Peyer's patch (tissue), 4 donors: ENCODE measurements around the gene MAPK14. TPM values are rescaled to one million over a fixed set of nuclear protein-coding genes. Genes with fewer than 3 reads are reported as not detected.

Experiments
- DNase-seq, 3 donors: peaks; one replicate each; pipeline ENCODE4 v3.0.0-alpha.2; 2017 to 2019
- H3K27ac ChIP-seq, 4 donors: fragments of 200-600 bp; sonication (generic); one replicate each; pipeline ENCODE4 v1.5.1; 2016 to 2019
- H3K27me3 ChIP-seq, 2 donors: fragments of 200-600 bp; sonication (generic); one replicate each; pipeline ENCODE4 v1.5.1; 2019
- H3K36me3 ChIP-seq, 3 donors: fragments of 200-600 bp; sonication (generic); one replicate each; pipeline ENCODE4 v1.5.1; 2016 to 2019
- H3K4me1 ChIP-seq, 4 donors: fragments of 200-600 bp; sonication (generic); one replicate each; pipeline ENCODE4 v1.5.1; 2016 to 2019
- H3K4me3 ChIP-seq, 4 donors: fragments of 200-600 bp; sonication (generic); 1 replicate in 3 of 4; 2 replicates in 1 of 4; pipeline ENCODE4 v1.5.1; 2016 to 2019; ENCODE audit warnings: mild to moderate bottlenecking in 1 of 4
- H3K9me3 ChIP-seq, 4 donors: fragments of 200-600 bp; sonication (generic); one replicate each; pipeline ENCODE4 v1.5.1; 2016 to 2019; ENCODE audit warnings: mild to moderate bottlenecking in 1 of 4
- POLR2A ChIP-seq, 2 donors: fragments of 450-650 bp; IDR thresholded peaks; one replicate each; pipeline ENCODE4 v1.5.1; 2017; ENCODE audit warnings: antibody characterized with exemption in 2 of 2, mild to moderate bottlenecking in 2 of 2, moderate library complexity in 2 of 2
- total RNA-seq, 4 donors: library from RNA; depleted of rRNA; stranded (reverse); fragments of >200 nt; gene quantifications; one replicate each; pipeline ENCODE4 v1.1.0, GENCODE V29; 2016
- TF ChIP-seq, protein P1 (sequence below), 6 experiments: fragments of 450-650 bp in 4 of 6; fragments of 200-600 bp in 2 of 6; sonication (generic) in 1 of 6; IDR thresholded peaks; one replicate each; pipeline ENCODE4 v1.5.1; 2017 to 2019; ENCODE audit warnings: antibody characterized with exemption in 6 of 6, mild to moderate bottlenecking in 3 of 6, moderate library complexity in 1 of 6

Gene MAPK14
- total RNA-seq, 4 donors from 2014 or later: 64.4 to 109 (median 97.4) TPM

DNA sequence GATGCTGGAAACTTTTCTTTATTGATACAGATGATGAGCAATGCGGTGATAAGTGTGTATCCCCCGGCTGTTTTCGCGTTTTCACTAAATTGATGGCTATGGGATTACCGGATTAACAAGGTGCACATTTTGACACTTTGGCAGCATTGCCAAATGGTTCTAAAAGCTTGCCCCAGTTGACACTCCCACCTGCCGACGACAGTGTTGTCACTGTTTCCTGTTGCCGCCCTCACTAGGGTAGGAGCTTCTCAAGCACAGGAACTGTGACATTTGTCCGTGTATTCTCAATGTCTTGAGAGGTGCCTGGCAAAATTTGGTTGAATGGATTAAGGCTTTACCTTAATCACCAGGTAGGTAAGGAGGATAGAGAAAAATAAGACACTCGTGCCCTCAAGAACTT lies 92.9 kb downstream of the MAPK14 start:
- Histone ChIP-seq H3K36me3 (no peaks in the 10 kb centered on the region), H3K27me3 (no peaks in the 10 kb centered on the region), H3K4me3 (peak overlapping the region in 1 of 4 donors; percentile 19), H3K27ac (peak overlapping the region; percentile 80 to 88 (median 82)), H3K4me1 (peaks cover 9 to 24% (median 13%) of the 10 kb centered on the region in 4 donors), H3K9me3 (no peaks in the 10 kb centered on the region)
- peak in 2 of 3 donors; percentile 81 to 88 for DNase-seq
- no peak for TF ChIP-seq POLR2A (IDR thresholded peaks at IDR 0.05)
- TF ChIP-seq, protein P1, sequence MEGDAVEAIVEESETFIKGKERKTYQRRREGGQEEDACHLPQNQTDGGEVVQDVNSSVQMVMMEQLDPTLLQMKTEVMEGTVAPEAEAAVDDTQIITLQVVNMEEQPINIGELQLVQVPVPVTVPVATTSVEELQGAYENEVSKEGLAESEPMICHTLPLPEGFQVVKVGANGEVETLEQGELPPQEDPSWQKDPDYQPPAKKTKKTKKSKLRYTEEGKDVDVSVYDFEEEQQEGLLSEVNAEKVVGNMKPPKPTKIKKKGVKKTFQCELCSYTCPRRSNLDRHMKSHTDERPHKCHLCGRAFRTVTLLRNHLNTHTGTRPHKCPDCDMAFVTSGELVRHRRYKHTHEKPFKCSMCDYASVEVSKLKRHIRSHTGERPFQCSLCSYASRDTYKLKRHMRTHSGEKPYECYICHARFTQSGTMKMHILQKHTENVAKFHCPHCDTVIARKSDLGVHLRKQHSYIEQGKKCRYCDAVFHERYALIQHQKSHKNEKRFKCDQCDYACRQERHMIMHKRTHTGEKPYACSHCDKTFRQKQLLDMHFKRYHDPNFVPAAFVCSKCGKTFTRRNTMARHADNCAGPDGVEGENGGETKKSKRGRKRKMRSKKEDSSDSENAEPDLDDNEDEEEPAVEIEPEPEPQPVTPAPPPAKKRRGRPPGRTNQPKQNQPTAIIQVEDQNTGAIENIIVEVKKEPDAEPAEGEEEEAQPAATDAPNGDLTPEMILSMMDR (IDR thresholded peaks at IDR 0.05): no peak

DNA sequence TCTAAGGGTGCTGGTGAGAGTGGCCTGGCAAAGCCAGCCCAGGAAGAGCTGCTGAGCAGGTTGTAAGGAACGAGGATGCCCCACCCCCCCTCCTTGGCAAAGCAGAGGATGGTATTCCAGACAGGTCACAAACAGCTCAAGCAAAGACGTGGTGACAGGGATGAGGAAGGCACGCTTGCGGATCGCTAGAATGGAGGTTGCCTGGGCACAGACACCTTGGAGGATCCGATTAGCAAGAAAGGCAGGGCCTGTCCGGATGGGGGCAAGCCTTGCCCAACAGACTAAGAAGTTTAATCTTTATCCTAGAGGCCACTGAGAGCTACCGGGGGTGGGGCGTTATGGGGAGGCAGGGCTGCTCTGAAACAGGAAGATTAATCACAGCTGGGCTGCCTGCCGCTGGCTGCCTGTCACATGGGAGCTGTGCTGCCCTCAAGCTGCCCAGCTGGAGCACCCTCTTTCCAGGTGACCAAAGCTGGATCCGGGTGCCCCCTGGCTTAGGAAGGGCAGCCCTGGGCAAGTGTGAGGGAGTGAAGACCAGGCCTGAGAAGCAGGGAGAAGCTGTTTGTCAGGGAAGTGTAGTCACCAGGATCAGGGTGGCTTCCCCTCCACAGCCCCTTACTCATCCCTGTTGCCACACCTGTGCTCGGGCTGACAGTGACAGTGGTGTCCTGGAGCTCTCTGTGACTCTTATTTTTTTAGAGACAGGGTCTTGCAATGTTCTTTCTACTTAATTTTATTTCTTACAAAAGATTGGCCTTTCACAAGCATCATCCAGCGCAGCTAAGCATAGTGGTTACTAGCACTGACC lies 93.6 kb downstream of the MAPK14 start:
- TF ChIP-seq, protein P1 (IDR thresholded peaks at IDR 0.05): no peak
- no peak for TF ChIP-seq POLR2A (IDR thresholded peaks at IDR 0.05)
- DNase-seq: peak; percentile 75 to 91 (median 80)
- Histone ChIP-seq H3K27ac (peak overlapping the region; percentile 80 to 88 (median 82)), H3K4me1 (peaks cover 8 to 24% (median 12%) of the 10 kb centered on the region in 4 donors), H3K36me3 (no peaks in the 10 kb centered on the region), H3K9me3 (no peaks in the 10 kb centered on the region), H3K4me3 (peak overlapping the region in 2 of 4 donors; percentile 19 to 20), H3K27me3 (no peaks in the 10 kb centered on the region)

DNA sequence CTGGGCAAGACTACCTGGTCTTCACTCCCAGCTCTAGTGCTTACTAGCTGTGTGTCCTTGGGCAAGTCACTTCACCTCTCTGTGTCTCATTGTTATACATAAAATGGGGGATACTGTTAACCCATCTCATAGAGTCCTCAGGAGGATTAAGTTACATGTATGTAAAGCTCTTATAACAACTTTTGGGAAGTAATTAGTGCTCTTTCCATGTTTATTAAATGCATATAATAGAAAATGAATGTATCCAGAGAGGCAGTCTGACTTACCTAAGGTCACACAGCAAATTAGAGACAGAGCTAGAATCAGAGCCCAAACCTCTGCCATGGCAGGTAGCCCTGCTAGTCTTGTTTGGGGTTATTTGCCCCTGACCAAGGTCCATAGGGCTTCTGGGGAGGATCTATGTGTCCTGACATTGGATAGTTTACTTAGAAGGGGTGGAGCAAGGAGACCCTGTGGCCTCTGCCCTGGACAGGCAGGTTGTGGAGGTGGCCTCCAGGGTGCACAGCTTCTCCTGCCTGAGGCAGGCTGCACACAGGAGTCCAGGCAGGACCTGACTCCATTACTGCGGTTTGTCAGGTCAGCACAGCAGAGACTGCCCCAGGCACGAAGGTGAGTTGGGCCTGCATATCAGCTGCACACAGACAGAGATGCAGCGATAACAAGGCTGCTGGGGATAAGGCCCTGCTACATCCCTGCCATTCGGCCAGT lies 94.3 kb downstream of the MAPK14 start:
- H3K4me1 ChIP-seq: peaks cover 8 to 24% (median 12%) of the 10 kb centered on the region in 4 donors
- DNase-seq: peak in 1 of 3 donors; percentile 45
- TF ChIP-seq, protein P1 (IDR thresholded peaks at IDR 0.05): no peak
- TF ChIP-seq POLR2A (IDR thresholded peaks at IDR 0.05): no peak

DNA sequence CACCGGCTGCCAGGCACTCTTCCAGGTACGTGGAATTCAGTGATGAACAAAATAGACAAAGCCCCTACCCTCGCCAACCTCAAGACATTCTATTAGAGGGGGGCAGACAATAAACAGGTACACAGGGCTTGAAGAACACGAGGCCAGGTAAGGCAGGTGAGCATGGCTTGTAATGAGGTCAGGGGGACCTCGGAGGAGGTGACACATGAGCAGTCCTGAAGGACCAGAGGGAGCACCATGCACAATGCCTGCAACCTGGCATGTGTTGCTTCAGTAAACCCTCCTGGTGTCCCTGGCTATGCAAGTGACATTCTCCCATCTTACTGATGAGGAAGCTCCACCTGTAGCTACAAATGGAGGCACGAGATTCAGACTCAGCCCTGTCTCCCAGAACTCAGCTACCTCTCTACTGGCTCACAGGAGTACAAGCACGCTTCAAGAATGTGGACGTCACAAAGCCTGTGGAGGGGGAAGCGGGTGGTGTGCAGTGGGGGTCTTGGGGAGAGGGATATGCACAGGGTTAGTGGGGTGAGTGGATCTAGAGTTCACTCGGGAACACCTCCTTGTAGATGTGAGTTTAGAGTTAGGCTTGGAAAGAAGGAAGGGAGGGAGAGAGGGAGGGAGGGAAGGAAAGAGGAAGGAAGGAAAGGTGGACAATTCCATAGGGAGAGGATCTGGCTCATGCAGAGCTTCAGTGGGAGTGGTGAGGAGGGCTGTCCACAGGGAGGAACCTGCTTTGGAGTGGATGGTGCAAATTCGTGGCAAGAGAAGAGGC lies 95.1 kb downstream of the MAPK14 start:
- Histone ChIP-seq H3K27me3 (no peaks in the 10 kb centered on the region), H3K4me3 (no peak overlapping the region), H3K4me1 (peaks cover 8 to 29% (median 12%) of the 10 kb centered on the region in 4 donors), H3K36me3 (no peaks in the 10 kb centered on the region), H3K27ac (peak overlapping the region in 1 of 4 donors; percentile 88), H3K9me3 (no peaks in the 10 kb centered on the region)
- peak in 1 of 3 donors; percentile 46 for DNase-seq
- TF ChIP-seq, protein P1 (IDR thresholded peaks at IDR 0.05): no peak
- TF ChIP-seq POLR2A (IDR thresholded peaks at IDR 0.05): no peak

More for the DNA sequence above, 94.3 kb downstream of the MAPK14 start:
- H3K27me3 ChIP-seq: no peaks in the 10 kb centered on the region
- peak overlapping the region; percentile 80 to 88 (median 82) for H3K27ac ChIP-seq
- H3K4me3 ChIP-seq: no peak overlapping the region
- H3K36me3 ChIP-seq: no peaks in the 10 kb centered on the region
- H3K9me3 ChIP-seq: no peaks in the 10 kb centered on the region
